A673 (cell line): ENCODE results near the gene VPS4B. TPM values are rescaled to one million over a fixed set of nuclear protein-coding genes. Genes with fewer than 3 reads are reported as not detected.

Source experiments
- BruUV-seq: library from RNA; stranded (reverse); fragments of 400-500 nt; replicated peaks from 2 replicates; lab custom pipeline; 2021; lab: Mats Ljungman, UMichigan
- CTCF ChIA-PET: fragments of 300-600 bp; sonication (Branson Sonifier 250); formaldehyde crosslinking; loops from one replicate; lab custom pipeline; 2022; ENCODE audit warnings: antibody characterized with exemption; lab: Charles Lee
- POLR2A ChIA-PET: fragments of 300-600 bp; sonication (Branson Sonifier 250); formaldehyde crosslinking; loops from one replicate; lab custom pipeline; 2022; ENCODE audit warnings: antibody characterized with exemption; ENCODE audit not compliant: low non-redundant PET; lab: Charles Lee
- DNase-seq: peaks from one replicate; pipeline ENCODE4 v3.0.0-alpha.2; 2015; ENCODE audit warnings: low spot score
- H3K27ac ChIP-seq: fragments of 200-600 bp; sonication (generic); 2 replicates; pipeline ENCODE4 v1.5.1; 2016; ENCODE audit warnings: mixed run types, low read depth, mild to moderate bottlenecking, mixed read lengths, antibody characterized with exemption, low read length; ENCODE audit not compliant: poor library complexity, severe bottlenecking
- H3K27me3 ChIP-seq: fragments of 200-600 bp; sonication (generic); replicated peaks from 2 replicates; pipeline ENCODE4 v1.6.1; 2017; ENCODE audit warnings: mixed run types, low read depth, mild to moderate bottlenecking, mixed read lengths, antibody characterized with exemption, low read length; ENCODE audit not compliant: insufficient read depth, poor library complexity
- H3K36me3 ChIP-seq: fragments of 200-600 bp; sonication (generic); 2 replicates; pipeline ENCODE4 v1.6.1; 2016; ENCODE audit warnings: mixed run types, mild to moderate bottlenecking, mixed read lengths, antibody characterized with exemption, low read length; ENCODE audit not compliant: insufficient read depth, poor library complexity, severe bottlenecking
- H3K4me1 ChIP-seq: fragments of 200-600 bp; sonication (generic); 2 replicates; pipeline ENCODE4 v1.6.1; 2017; ENCODE audit warnings: mixed run types, mild to moderate bottlenecking, mixed read lengths, antibody characterized with exemption, low read length; ENCODE audit not compliant: insufficient read depth, poor library complexity, severe bottlenecking
- H3K4me3 ChIP-seq: fragments of 200-600 bp; sonication (generic); 2 replicates; pipeline ENCODE4 v1.5.1; 2016; ENCODE audit warnings: low read depth, mixed run types, mild to moderate bottlenecking, mixed read lengths, low read length; ENCODE audit not compliant: poor library complexity, severe bottlenecking
- H3K9me3 ChIP-seq: fragments of 200-600 bp; sonication (generic); 2 replicates; pipeline ENCODE4 v1.6.1; 2016; ENCODE audit warnings: mixed run types, low read depth, mild to moderate bottlenecking, mixed read lengths, antibody characterized with exemption, low read length; ENCODE audit not compliant: poor library complexity, severe bottlenecking
- EZH2 ChIP-seq: fragments of 200-600 bp; sonication (generic); IDR thresholded peaks from 2 replicates; pipeline ENCODE4 v1.6.1; 2017; ENCODE audit warnings: borderline replicate concordance, low read depth, mild to moderate bottlenecking, mixed read lengths, antibody characterized with exemption, low read length; ENCODE audit not compliant: poor library complexity, severe bottlenecking
- intact Hi-C: fragments of 100-400 bp; cut with micrococcal nuclease; formaldehyde crosslinking; loops from one replicate; pipeline ENCODE4 v1.10.0; 2022; ENCODE audit not compliant: unreplicated experiment
- total RNA-seq: library from RNA; stranded (reverse); gene quantifications from 2 replicates; pipeline ENCODE4 v1.2.3, GENCODE V29; 2021
- TF ChIP-seq, protein P1 (sequence below): fragments of 300-800, 200-600 bp; sonication (generic); conservative IDR thresholded peaks from 2 replicates; pipeline ENCODE4 v1.5.1; 2017; ENCODE audit warnings: low read depth, mild to moderate bottlenecking, antibody characterized with exemption, low read length, moderate library complexity, mixed read lengths

Gene VPS4B
- total RNA-seq, 1 experiment from 2014 or later: 94.8 TPM

DNA sequence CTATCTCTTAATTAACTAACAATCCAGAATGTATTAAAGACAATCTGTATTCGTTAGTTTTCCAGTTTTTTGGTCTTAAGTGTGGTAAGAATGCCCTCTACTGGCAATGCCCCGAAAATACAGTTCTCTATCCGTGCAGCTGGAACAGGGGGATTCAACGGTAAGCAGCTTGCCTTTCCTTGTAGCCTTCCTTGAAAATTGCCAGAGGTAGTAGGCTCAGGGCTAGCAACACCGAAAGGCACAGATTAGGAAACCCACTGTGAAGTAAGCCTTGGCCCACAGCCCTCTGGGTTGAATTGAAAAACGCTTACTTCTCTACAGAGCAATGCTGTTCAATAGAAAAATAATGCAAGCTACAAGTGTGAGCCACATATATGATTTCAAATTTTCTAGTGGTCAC, 17.1 kb upstream of the VPS4B start:
- intact Hi-C loops: loop anchor here (1.0 to 5.0 kb wide), 6 partner anchors 62 to 423 kb away; no protein-coding TSS in a partner anchor
- CTCF ChIA-PET: interaction anchor here (0.6 to 1.7 kb wide), 7 partner anchors 77 to 853 kb away, joined by 3 to 13 read pairs (median 6); no protein-coding TSS in a partner anchor
- POLR2A ChIA-PET: no interaction called here
- BruUV-seq: no TSS peak
- no peak overlapping the region for H3K4me3 ChIP-seq
- H3K27me3 ChIP-seq: no peaks in the 10 kb centered on the region
- peaks cover 19% of the 10 kb centered on the region for H3K4me1 ChIP-seq
- H3K9me3 ChIP-seq: no peaks in the 10 kb centered on the region
- peak overlapping the region; percentile 71 for H3K27ac ChIP-seq
- no peak for TF ChIP-seq EZH2
- TF ChIP-seq, protein P1, sequence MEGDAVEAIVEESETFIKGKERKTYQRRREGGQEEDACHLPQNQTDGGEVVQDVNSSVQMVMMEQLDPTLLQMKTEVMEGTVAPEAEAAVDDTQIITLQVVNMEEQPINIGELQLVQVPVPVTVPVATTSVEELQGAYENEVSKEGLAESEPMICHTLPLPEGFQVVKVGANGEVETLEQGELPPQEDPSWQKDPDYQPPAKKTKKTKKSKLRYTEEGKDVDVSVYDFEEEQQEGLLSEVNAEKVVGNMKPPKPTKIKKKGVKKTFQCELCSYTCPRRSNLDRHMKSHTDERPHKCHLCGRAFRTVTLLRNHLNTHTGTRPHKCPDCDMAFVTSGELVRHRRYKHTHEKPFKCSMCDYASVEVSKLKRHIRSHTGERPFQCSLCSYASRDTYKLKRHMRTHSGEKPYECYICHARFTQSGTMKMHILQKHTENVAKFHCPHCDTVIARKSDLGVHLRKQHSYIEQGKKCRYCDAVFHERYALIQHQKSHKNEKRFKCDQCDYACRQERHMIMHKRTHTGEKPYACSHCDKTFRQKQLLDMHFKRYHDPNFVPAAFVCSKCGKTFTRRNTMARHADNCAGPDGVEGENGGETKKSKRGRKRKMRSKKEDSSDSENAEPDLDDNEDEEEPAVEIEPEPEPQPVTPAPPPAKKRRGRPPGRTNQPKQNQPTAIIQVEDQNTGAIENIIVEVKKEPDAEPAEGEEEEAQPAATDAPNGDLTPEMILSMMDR: peak; percentile 87
- no peaks in the 10 kb centered on the region for H3K36me3 ChIP-seq
- DNase-seq: peak; percentile 87

DNA sequence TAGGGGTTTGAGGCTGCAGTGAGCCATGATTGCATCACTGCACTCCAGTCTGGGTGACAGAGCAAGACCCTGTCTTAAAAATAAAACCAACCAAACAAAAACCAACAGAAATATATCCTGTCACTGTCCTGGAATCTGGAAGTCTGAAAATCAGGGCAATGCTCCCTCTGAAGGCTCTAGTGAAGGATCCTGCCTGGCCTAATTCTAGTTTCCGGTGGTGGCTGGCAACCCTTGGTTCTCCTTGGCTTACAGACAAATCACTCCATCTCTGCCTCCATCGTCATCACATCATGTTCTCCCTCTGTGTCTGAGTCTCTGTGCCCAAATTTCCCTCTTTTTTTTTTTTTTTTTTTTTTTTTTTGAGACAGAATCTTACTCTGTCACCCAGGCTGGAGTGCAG, 15.9 kb upstream of the VPS4B start:
- Histone ChIP-seq H3K27me3 (no peaks in the 10 kb centered on the region), H3K4me3 (no peak overlapping the region), H3K9me3 (no peaks in the 10 kb centered on the region), H3K27ac (peak overlapping the region; percentile 71), H3K36me3 (no peaks in the 10 kb centered on the region), H3K4me1 (peaks cover 18% of the 10 kb centered on the region)
- no TSS peak for BruUV-seq
- no peak for TF ChIP-seq EZH2
- TF ChIP-seq, protein P1: no peak
- CTCF ChIA-PET: interaction anchor here (1.7 kb wide), 1 partner anchor 421 kb away, joined by 13 read pairs; no protein-coding TSS in a partner anchor
- intact Hi-C loops: loop anchor here (2.0 to 5.0 kb wide), 4 partner anchors 116 to 421 kb away; no protein-coding TSS in a partner anchor
- POLR2A ChIA-PET: no interaction called here
- DNase-seq: no peak

DNA sequence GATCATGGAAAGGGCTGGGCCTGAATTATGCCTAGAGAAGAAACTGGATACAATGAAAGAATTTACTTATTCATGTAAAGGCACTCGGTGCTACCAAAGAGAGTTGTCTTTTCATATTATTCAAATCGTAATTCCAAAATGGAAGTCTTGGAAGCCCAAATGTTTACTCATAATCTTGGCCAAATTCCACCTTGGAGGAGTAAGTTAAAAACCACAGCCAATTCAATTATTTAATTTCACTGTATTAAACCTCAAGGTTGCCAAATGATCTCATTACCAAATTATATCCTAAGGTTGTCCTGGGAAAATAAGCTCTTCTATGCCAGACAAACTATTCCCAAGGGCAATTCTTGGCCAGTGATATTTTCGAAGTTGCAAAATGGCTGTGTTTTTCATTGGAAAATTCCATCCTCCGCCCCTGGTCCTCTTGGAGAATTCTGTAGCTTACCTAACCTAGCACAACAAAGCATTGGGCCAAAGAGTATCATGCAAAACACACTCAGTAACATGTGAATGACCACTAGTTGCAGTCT, 11.1 kb upstream of the VPS4B start:
- Histone ChIP-seq H3K9me3 (no peaks in the 10 kb centered on the region), H3K36me3 (no peaks in the 10 kb centered on the region), H3K27me3 (no peaks in the 10 kb centered on the region), H3K27ac (no peak overlapping the region), H3K4me1 (no peaks in the 10 kb centered on the region), H3K4me3 (no peak overlapping the region)
- no peak for TF ChIP-seq EZH2
- TF ChIP-seq, protein P1: no peak
- BruUV-seq: no TSS peak
- DNase-seq: no peak
- CTCF ChIA-PET: no interaction called here
- POLR2A ChIA-PET: no interaction called here
- intact Hi-C loops: no loop called here
